Hematopoietic multipotent progenitor cell treated with erythropoietin and hydrocortisone succinate and interleukin-3 and kit ligand, for 4 days (in vitro differentiated cells): ENCODE results near the gene RARS2.
"Not testable (repeated sequence)": the region's sequence is repeated elsewhere in the genome, so short reads cannot be mapped to it uniquely, and the experiment has no call there.

Experiments used
- DNase-seq: peaks from one replicate; pipeline ENCODE4 v3.0.0-alpha.2; 2015

RARS2 gene

GRCh38 chr6:87589693-87590416 lies at the start of gene RARS2, which contains the start of gene ORC3:
Gene RARS2 (minus strand): TSS chr6:87589987. CDS start chr6:87589957, 30 bp downstream.
Gene ORC3 (plus strand): TSS chr6:87590135. CDS start chr6:87590169, 34 bp downstream.
- DNase-seq, result peak; percentile 98

GRCh38 chr6:87639373-87639772 lies 49.6 kb upstream of the RARS2 start:
- no peak for DNase-seq

- DNase-seq, result no peak
These were observed 47.3 kb upstream of the RARS2 start for GRCh38 chr6:87637106-87637505.

- DNase-seq, result no peak
These were observed 46.5 kb upstream of the RARS2 start for GRCh38 chr6:87636315-87636714.

- DNase-seq, result no peak
These were observed 44.1 kb upstream of the RARS2 start for GRCh38 chr6:87633851-87634250.

- DNase-seq, result no peak
These were observed 41.0 kb upstream of the RARS2 start for GRCh38 chr6:87630746-87631145.

- no peak for DNase-seq
These were observed 39.1 kb upstream of the RARS2 start for GRCh38 chr6:87628881-87629280.

GRCh38 chr6:87628424-87628823 lies 38.6 kb upstream of the RARS2 start:
- no peak for DNase-seq

- DNase-seq, result no peak
These were observed 33.5 kb upstream of the RARS2 start for GRCh38 chr6:87623248-87623647.

- DNase-seq, result no peak
These were observed 28.7 kb upstream of the RARS2 start for GRCh38 chr6:87618531-87618930.

- DNase-seq, result no peak
These were observed 27.6 kb upstream of the RARS2 start for GRCh38 chr6:87617405-87617804.

GRCh38 chr6:87613018-87613417 lies 23.2 kb upstream of the RARS2 start:
- DNase-seq, result not testable (repeated sequence)

GRCh38 chr6:87608802-87609201 lies 19.0 kb upstream of the RARS2 start:
- DNase-seq, result no peak

GRCh38 chr6:87606199-87606598 lies 16.4 kb upstream of the RARS2 start:
- no peak for DNase-seq

GRCh38 chr6:87600576-87600975 lies 10.8 kb upstream of the RARS2 start:
- DNase-seq, result no peak

- DNase-seq, result peak; percentile 33
These were observed 1.2 kb upstream of the RARS2 start for GRCh38 chr6:87590990-87591389.

GRCh38 chr6:87590417-87590880 lies 662 bp upstream of the RARS2 start:
- DNase-seq, result no peak

GRCh38 chr6:87588756-87589407 lies 905 bp downstream of the RARS2 start:
- DNase-seq, result peak; percentile 7

GRCh38 chr6:87586371-87587077 lies 3.3 kb downstream of the RARS2 start:
- DNase-seq, result no peak

- no peak for DNase-seq
These were observed 6.0 kb downstream of the RARS2 start for GRCh38 chr6:87583822-87584221.

GRCh38 chr6:87575423-87575822 lies 14.4 kb downstream of the RARS2 start:
- no peak for DNase-seq

- DNase-seq, result no peak
These were observed 15.5 kb downstream of the RARS2 start for GRCh38 chr6:87574237-87574804.

- DNase-seq, result no peak
These were observed 16.3 kb downstream of the RARS2 start for GRCh38 chr6:87573307-87574024.
